ENCODE measurements around the gene P3H2. TPM values are rescaled to one million over a fixed set of nuclear protein-coding genes. Genes with fewer than 3 reads are reported as not detected.
"Not testable (repeated sequence)": the region's sequence is repeated elsewhere in the genome, so short reads cannot be mapped to it uniquely, and the experiment has no call there.

The P3H2 gene
- polyA plus RNA-seq, 12 donors = 41.9 to 82.6 (median 52.5) TPM; not detected in 1

GRCh38 chr3:189985948-189986347 lies 134.7 kb downstream of the P3H2 start:
- DNase-seq = no peak

- no peak for DNase-seq
Measured at GRCh38 chr3:189983612-189984011, 137.1 kb downstream of the P3H2 start.

- no peak for DNase-seq
Measured at GRCh38 chr3:189982321-189982945, 138.3 kb downstream of the P3H2 start.

- DNase-seq = peak; percentile 65
Measured at GRCh38 chr3:189981668-189982067, 139.0 kb downstream of the P3H2 start.

GRCh38 chr3:189978753-189979152 lies 141.9 kb downstream of the P3H2 start:
- DNase-seq = no peak

- DNase-seq = no peak
Measured at GRCh38 chr3:189977174-189977573, 143.5 kb downstream of the P3H2 start.

GRCh38 chr3:189975391-189975990 lies 145.2 kb downstream of the P3H2 start:
- DNase-seq = no peak

- DNase-seq = no peak
Measured at GRCh38 chr3:189974359-189974758, 146.3 kb downstream of the P3H2 start.

GRCh38 chr3:189967254-189967865 lies 153.3 kb downstream of the P3H2 start:
- DNase-seq = peak; percentile 76

- no peak for DNase-seq
Measured at GRCh38 chr3:189966843-189967242, 153.9 kb downstream of the P3H2 start.

- DNase-seq = no peak
Measured at GRCh38 chr3:189964623-189965332, 155.9 kb downstream of the P3H2 start.

GRCh38 chr3:189962466-189962865 lies 158.2 kb downstream of the P3H2 start:
- DNase-seq = no peak

- DNase-seq = peak; percentile 88
Measured at GRCh38 chr3:189961522-189962161, 159.1 kb downstream of the P3H2 start.

GRCh38 chr3:189961086-189961485 lies 159.6 kb downstream of the P3H2 start:
- not testable (repeated sequence) for DNase-seq

GRCh38 chr3:189954733-189955665 lies 165.7 kb downstream of the P3H2 start:
- DNase-seq = no peak

GRCh38 chr3:189953551-189953950 lies 167.1 kb downstream of the P3H2 start:
- no peak for DNase-seq

GRCh38 chr3:189952272-189952671 lies 168.4 kb downstream of the P3H2 start:
- DNase-seq = no peak

- no peak for DNase-seq
Measured at GRCh38 chr3:189950258-189950657, 170.4 kb downstream of the P3H2 start.

- DNase-seq = no peak
Measured at GRCh38 chr3:189949580-189949979, 171.1 kb downstream of the P3H2 start.

- no peak for DNase-seq
Measured at GRCh38 chr3:189948724-189949045, 172.0 kb downstream of the P3H2 start.
